ENCODE results near the gene SLC39A5. TPM values are rescaled to one million over a fixed set of nuclear protein-coding genes. Genes with fewer than 3 reads are reported as not detected.

SLC39A5 gene
- polyA plus RNA-seq, 3 donors, result 0.21 to 0.25 TPM; not detected in 1

DNA sequence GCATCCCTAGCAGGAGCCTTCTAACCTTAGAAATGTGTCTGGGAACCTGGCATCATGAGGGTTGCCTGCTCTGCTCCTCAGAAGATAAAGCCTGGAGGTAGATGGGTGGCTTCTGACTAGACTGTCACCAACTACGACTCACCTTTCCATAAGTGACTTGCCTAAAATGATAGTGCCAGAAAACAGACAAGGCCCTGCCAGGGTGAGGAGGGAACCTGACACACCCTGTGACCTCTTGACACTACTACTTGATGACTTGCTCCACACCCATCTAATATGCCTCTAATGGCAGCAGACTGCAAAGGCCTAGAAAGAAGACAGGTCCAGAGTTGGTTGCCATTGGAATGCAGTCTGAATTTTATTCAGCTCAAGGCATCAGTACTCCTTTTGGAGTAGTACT lies 17.5 kb upstream of the SLC39A5 start:
- H3K4me1 ChIP-seq (ENCODE audit: control insufficient read depth in 1 of 2, insufficient read depth in 2 of 2, low read length in 2 of 2), result no peaks in the 10 kb centered on the region
- Mint-ChIP-seq H3K36me3 (peaks cover 69 to 99% of the 10 kb centered on the region in 2 donors), H3K27me3 (ENCODE audit: low read depth in 3 of 3) (peaks cover 0 to 2% (median 0%) of the 10 kb centered on the region in 3 donors), H3K9me3 (no peaks in the 10 kb centered on the region), H3K4me1 (peaks cover 2% of the 10 kb centered on the region), H3K27ac (peak overlapping the region in 2 of 7 donors; percentile 22 to 60), H3K4me3 (no peak overlapping the region)
- H3K36me3 ChIP-seq (replicated peaks in 1 of 2; ENCODE audit: control insufficient read depth in 1 of 2, insufficient read depth in 2 of 2, low read length in 2 of 2), result peaks cover 76 to 99% of the 10 kb centered on the region in 2 donors
- 100% methylated on average over 1 of the region's 1 CpG for whole genome bisulfite sequencing (ENCODE audit: insufficient coverage)
- no peak overlapping the region for H3K4me2 ChIP-seq (replicated peaks; ENCODE audit: extremely low read depth, low read length, poor library complexity, severe bottlenecking)
- no peaks in the 10 kb centered on the region for H3K27me3 ChIP-seq (ENCODE audit: control insufficient read depth in 2 of 2, insufficient read depth in 2 of 2, low read length in 2 of 2)
- H3K9me3 ChIP-seq (replicated peaks in 1 of 2; ENCODE audit: control insufficient read depth in 1 of 2, insufficient read depth in 1 of 2, low read length in 2 of 2), result no peaks in the 10 kb centered on the region
- TF ChIP-seq CTCF (IDR thresholded peaks at IDR 0.05), result no peak
- H3K9ac ChIP-seq (ENCODE audit: insufficient read depth, low read length, poor library complexity, severe bottlenecking), result no peak overlapping the region
- intact Hi-C loops (cut with micrococcal nuclease), result no loop called here
- peaks cover 62% of the 10 kb centered on the region for H4K20me1 ChIP-seq (ENCODE audit: insufficient read depth, low read length)
- no peak overlapping the region for H3K4me3 ChIP-seq (replicated peaks in 1 of 3; ENCODE audit: low read depth in 2 of 3, low read length in 3 of 3)
- DNase-seq, result no peak
- peaks cover 43% of the 10 kb centered on the region for H3K79me2 ChIP-seq (ENCODE audit: insufficient read depth, low read length)
- no peak overlapping the region for H3K27ac ChIP-seq (ENCODE audit: low read depth in 1 of 2, low read length in 2 of 2)
- no peak overlapping the region for H2AFZ ChIP-seq (ENCODE audit: insufficient read depth, low read depth, low read length, poor library complexity, severe bottlenecking)

- intact Hi-C loops (cut with micrococcal nuclease), result no loop called here
- no peaks in the 10 kb centered on the region for H3K9me3 ChIP-seq (replicated peaks in 1 of 2; ENCODE audit: control insufficient read depth in 1 of 2, insufficient read depth in 1 of 2, low read length in 2 of 2)
- H2AFZ ChIP-seq (ENCODE audit: insufficient read depth, low read depth, low read length, poor library complexity, severe bottlenecking), result no peak overlapping the region
- no peaks in the 10 kb centered on the region for H3K27me3 ChIP-seq (ENCODE audit: control insufficient read depth in 2 of 2, insufficient read depth in 2 of 2, low read length in 2 of 2)
- no peaks in the 10 kb centered on the region for H3K9me3 Mint-ChIP-seq
- H3K4me3 ChIP-seq (replicated peaks in 1 of 3; ENCODE audit: low read depth in 2 of 3, low read length in 3 of 3), result no peak overlapping the region
- H3K27ac Mint-ChIP-seq, result peak overlapping the region in 2 of 7 donors; percentile 0 to 8
- peaks cover 58% of the 10 kb centered on the region for H3K79me2 ChIP-seq (ENCODE audit: insufficient read depth, low read length)
- 83% methylated on average over 2 of the region's 5 CpGs for WGBS (ENCODE audit: insufficient coverage)
- H3K4me2 ChIP-seq (replicated peaks; ENCODE audit: extremely low read depth, low read length, poor library complexity, severe bottlenecking), result no peak overlapping the region
- no peak overlapping the region for H3K9ac ChIP-seq (ENCODE audit: insufficient read depth, low read length, poor library complexity, severe bottlenecking)
- peaks cover 0 to 2% (median 0%) of the 10 kb centered on the region in 3 donors for H3K27me3 Mint-ChIP-seq (ENCODE audit: low read depth in 3 of 3)
- H3K36me3 Mint-ChIP-seq, result peaks cover 60 to 89% of the 10 kb centered on the region in 2 donors
- no peak overlapping the region for H3K4me3 Mint-ChIP-seq
- no peak for DNase-seq
- no peaks in the 10 kb centered on the region for H3K4me1 ChIP-seq (ENCODE audit: control insufficient read depth in 1 of 2, insufficient read depth in 2 of 2, low read length in 2 of 2)
- H3K36me3 ChIP-seq (replicated peaks in 1 of 2; ENCODE audit: control insufficient read depth in 1 of 2, insufficient read depth in 2 of 2, low read length in 2 of 2), result peaks cover 65 to 89% of the 10 kb centered on the region in 2 donors
- TF ChIP-seq CTCF (IDR thresholded peaks at IDR 0.05), result no peak
- H4K20me1 ChIP-seq (ENCODE audit: insufficient read depth, low read length), result peaks cover 69% of the 10 kb centered on the region
- peaks cover 4% of the 10 kb centered on the region for H3K4me1 Mint-ChIP-seq
- no peak overlapping the region for H3K27ac ChIP-seq (ENCODE audit: low read depth in 1 of 2, low read length in 2 of 2)
Observed at GRCh38 chr12:56213878-56214277, 16.0 kb upstream of the SLC39A5 start.

Measured in CD14-positive monocyte (primary cell).